Measurements from ENCODE around the gene SLC44A3.

The SLC44A3 gene

DNA sequence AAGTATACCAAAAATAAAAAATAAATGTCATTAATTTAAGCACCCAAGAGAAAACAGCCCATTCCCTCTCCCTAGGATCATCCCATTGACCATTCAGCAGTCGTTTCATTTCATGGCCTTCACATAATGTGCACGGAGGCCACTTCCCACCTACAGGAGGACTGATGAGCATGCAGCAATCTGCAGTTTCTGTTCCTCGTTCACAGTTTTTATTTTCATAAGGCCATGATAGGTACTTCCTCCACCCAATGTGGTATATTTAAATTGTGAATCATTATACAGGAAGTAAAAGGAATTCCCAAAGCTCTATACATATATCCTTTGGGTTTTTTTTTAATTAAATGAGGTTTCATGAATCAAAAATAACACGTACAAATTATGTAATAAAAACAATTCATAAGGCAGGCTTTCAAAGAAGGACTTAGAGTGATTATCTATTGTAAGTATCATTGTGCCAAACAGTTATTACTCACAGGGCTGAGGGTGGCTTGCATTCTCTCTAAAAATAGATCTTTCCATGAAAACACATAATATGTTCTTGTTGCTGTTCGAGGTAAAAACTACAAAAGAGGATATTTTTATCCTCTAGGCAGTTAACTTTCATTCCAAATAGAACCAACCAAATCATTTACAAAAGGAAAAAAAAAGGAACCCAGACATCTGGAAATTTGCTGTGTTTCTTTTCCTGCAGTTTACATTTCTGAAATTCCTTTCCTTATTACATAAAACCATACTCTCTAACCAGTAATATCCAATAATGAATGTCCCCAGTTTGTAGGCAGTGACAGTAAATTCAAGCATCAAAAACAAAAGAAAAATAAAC, 27.5 kb upstream of the SLC44A3 start:
- peak; percentile 86 for DNase-seq (ENCODE audit: low read depth)
- peak overlapping the region; percentile 3; the same call in 1 of the 2 replicates for H3K4me3 ChIP-seq (ENCODE audit: low read length)
- TF ChIP-seq, protein P1, sequence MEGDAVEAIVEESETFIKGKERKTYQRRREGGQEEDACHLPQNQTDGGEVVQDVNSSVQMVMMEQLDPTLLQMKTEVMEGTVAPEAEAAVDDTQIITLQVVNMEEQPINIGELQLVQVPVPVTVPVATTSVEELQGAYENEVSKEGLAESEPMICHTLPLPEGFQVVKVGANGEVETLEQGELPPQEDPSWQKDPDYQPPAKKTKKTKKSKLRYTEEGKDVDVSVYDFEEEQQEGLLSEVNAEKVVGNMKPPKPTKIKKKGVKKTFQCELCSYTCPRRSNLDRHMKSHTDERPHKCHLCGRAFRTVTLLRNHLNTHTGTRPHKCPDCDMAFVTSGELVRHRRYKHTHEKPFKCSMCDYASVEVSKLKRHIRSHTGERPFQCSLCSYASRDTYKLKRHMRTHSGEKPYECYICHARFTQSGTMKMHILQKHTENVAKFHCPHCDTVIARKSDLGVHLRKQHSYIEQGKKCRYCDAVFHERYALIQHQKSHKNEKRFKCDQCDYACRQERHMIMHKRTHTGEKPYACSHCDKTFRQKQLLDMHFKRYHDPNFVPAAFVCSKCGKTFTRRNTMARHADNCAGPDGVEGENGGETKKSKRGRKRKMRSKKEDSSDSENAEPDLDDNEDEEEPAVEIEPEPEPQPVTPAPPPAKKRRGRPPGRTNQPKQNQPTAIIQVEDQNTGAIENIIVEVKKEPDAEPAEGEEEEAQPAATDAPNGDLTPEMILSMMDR (conservative IDR thresholded peaks at IDR 0.05; ENCODE audit: low read length), result peak; percentile 53

DNA sequence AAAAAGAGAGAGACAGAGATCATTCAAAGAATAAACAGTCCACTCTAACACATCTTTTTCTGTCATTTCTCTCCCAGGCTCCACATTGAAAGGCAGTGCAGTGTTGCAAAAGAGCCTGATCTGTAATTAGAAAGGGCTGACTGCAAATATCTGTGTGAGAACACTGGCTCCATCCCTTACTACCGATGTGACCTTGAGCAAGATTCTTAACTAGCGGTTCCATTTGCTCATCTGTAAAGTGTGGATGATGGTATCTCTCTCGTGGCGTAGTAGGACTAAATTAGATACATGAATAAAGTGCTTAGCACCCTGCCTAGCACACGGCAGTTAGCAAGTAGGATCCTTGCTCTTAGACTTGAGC, 26.9 kb upstream of the SLC44A3 start:
- TF ChIP-seq, protein P1 (conservative IDR thresholded peaks at IDR 0.05; ENCODE audit: low read length), result no peak
- H3K4me3 ChIP-seq (ENCODE audit: low read length), result peak overlapping the region; percentile 3; the same call in 1 of the 2 replicates
- peak; percentile 87 for DNase-seq (ENCODE audit: low read depth)

DNA sequence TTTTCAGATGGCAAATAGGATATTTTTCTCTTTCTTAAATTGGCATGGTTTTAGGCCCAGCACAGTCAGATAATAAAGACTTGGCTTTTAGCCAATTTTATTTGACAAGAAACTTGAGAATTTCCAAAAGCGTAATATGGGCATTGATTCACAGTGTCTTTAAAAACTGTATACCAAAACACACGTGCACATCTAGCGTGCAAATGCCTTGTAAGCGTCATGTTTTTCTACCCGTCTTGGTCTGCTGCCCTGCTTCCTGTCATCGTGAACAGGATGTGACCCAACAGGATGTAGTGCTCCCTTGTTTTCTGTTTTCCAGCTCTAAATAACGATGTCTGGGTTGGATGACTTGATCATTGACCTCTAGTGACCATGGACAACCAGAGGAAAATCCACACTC, 24.7 kb upstream of the SLC44A3 start:
- no peak overlapping the region for H3K4me3 ChIP-seq (ENCODE audit: low read length)
- no peak for DNase-seq (ENCODE audit: low read depth)
- TF ChIP-seq, protein P1 (conservative IDR thresholded peaks at IDR 0.05; ENCODE audit: low read length), result no peak

DNA sequence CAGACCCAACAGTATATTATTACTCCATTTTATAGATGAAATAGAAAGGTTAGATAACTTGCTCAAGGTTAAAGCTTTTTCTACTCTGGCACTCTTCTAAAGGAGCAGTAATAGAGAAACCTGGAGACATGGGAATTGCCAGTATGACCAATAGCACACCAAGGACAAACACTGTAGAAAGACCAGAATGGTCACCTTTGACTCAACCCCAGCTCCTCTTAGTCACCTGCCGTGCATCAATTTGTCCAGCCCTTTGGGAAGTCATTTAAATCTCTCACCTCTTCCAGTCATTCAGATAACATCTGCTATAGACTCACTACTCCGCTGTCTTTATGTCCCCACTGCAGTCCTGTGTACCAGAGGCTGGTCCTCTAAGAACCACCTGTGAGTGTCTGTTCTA, 23.9 kb upstream of the SLC44A3 start:
- no peak overlapping the region for H3K4me3 ChIP-seq (ENCODE audit: low read length)
- TF ChIP-seq, protein P1 (conservative IDR thresholded peaks at IDR 0.05; ENCODE audit: low read length), result no peak
- DNase-seq (ENCODE audit: low read depth), result no peak

DNA sequence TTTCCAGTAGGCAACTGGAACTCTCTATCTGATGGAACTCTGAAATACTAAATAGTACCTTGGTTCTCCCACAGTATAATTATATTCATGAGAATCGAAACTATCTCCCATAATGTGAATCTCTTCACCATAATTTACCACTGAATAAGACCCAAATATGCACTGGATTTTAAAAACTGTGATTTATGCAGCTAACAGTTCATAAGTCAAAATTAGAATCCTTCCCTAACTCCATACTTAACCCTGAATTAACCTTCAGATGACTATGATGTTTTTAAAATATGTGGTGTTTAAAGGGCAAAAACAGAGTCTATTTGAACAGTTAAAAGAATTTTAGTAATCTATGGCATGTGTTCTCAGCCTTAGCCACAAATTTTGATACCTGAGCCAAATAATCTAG, 22.9 kb upstream of the SLC44A3 start:
- TF ChIP-seq, protein P1 (conservative IDR thresholded peaks at IDR 0.05; ENCODE audit: low read length), result no peak

DNA sequence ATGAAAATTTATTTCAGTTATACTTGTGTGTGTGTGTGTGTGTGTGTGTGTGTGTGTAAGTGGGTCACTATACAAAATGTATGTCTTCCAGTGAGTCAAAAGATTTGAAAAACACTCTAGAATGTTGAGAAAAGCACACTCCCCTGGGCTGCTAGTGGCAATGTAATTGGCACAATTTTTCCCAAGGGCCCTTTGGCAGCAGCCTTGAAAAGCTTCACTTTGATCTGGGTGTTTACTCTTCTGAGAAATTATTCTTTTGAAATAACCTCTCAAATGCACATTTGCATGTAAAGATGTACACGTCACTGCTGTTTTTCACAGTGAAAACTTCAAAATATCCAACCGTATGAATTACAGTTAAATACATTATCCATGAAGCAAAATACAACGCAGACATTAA, 22.1 kb upstream of the SLC44A3 start:
- TF ChIP-seq, protein P1 (conservative IDR thresholded peaks at IDR 0.05; ENCODE audit: low read length), result no peak
- no peak for DNase-seq (ENCODE audit: low read depth)
- H3K4me3 ChIP-seq (ENCODE audit: low read length), result no peak overlapping the region

More for the DNA sequence above, 22.9 kb upstream of the SLC44A3 start:
- no peak overlapping the region for H3K4me3 ChIP-seq (ENCODE audit: low read length)
- DNase-seq (ENCODE audit: low read depth), result peak; percentile 52

DNA sequence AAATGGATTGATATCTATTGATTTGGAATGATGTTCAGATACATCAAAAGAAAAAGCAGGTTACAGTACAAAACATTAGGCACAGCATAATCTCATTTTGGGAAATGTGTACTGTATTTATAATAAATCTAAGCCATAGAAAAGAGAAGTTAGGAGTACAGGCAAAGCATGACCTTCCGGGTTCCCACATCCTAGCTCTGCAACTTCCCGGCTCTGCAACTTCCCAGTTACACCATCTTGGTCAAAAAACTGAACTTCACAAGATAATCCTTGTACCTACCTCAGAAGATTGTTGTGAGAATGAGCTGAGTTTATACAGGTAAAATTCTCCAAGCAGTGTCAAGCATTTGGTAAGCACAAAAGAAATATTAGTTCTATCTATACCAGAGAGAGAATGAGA, 21.7 kb upstream of the SLC44A3 start:
- TF ChIP-seq, protein P1 (conservative IDR thresholded peaks at IDR 0.05; ENCODE audit: low read length), result no peak
- H3K4me3 ChIP-seq (ENCODE audit: low read length), result no peak overlapping the region
- DNase-seq (ENCODE audit: low read depth), result no peak
